ENCODE measurements around the gene WDFY4.

- TF ChIP-seq CTCF (conservative IDR thresholded peaks at IDR 0.05) = no peak
- TF ChIP-seq ZFX (IDR thresholded peaks at IDR 0.05) = no peak
These were observed 54.5 kb downstream of the WDFY4 start for GRCh38 chr10:48739170-48739569.

Measured in C4-2B (cell line).